ENCODE measurements around the gene GPR65.

The GPR65 gene

DNA sequence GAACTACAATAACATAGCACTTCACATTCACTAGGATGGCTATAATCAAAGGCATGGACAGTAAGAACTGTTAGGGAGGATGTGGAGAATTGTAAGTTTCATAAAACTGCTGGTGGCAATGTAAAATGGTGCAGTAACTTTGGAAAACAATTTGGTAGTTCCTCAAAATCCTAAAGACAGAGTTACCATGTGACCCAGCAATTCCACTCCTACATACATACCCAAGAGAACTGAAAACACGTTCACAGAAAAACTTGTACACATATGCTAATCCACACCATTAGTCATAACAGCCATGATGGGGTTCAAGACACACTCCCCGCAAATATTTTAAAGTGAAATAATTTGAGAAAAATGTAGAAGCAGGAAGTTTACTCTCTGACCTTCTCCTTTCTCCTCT is 43.7 kb upstream of the GPR65 start:
- H3K36me3 ChIP-seq (ENCODE audit: insufficient read depth, low read length), result no peaks in the 10 kb centered on the region
- H3K4me1 ChIP-seq (ENCODE audit: insufficient read depth, low read length), result no peaks in the 10 kb centered on the region
- H3K4me3 ChIP-seq (ENCODE audit: low read depth in 1 of 2, low read length in 2 of 2), result no peak overlapping the region
- H3K27ac ChIP-seq (ENCODE audit: low read length), result no peak overlapping the region
- H3K9ac ChIP-seq (ENCODE audit: low read depth, low read length), result no peak overlapping the region
- DNase-seq (no peak), ATAC-seq (ENCODE audit: insufficient read depth, low read depth) (no peak)
- H3K27me3 ChIP-seq (ENCODE audit: insufficient read depth, low read length, poor library complexity), result no peaks in the 10 kb centered on the region
- H4K20me1 ChIP-seq (ENCODE audit: insufficient read depth, low read length), result no peaks in the 10 kb centered on the region
- TF ChIP-seq EZH2 (IDR thresholded peaks at IDR 0.05; ENCODE audit: borderline replicate concordance, low read depth, low read length, severe bottlenecking), result no peak
- TF ChIP-seq, protein P1, sequence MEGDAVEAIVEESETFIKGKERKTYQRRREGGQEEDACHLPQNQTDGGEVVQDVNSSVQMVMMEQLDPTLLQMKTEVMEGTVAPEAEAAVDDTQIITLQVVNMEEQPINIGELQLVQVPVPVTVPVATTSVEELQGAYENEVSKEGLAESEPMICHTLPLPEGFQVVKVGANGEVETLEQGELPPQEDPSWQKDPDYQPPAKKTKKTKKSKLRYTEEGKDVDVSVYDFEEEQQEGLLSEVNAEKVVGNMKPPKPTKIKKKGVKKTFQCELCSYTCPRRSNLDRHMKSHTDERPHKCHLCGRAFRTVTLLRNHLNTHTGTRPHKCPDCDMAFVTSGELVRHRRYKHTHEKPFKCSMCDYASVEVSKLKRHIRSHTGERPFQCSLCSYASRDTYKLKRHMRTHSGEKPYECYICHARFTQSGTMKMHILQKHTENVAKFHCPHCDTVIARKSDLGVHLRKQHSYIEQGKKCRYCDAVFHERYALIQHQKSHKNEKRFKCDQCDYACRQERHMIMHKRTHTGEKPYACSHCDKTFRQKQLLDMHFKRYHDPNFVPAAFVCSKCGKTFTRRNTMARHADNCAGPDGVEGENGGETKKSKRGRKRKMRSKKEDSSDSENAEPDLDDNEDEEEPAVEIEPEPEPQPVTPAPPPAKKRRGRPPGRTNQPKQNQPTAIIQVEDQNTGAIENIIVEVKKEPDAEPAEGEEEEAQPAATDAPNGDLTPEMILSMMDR (IDR thresholded peaks at IDR 0.05; ENCODE audit: borderline replicate concordance, extremely low read depth, low read length, poor library complexity, severe bottlenecking), result no peak
- no peaks in the 10 kb centered on the region for H3K9me3 ChIP-seq (ENCODE audit: insufficient read depth, low read length, severe bottlenecking)
- H3K79me2 ChIP-seq (ENCODE audit: insufficient read depth, low read length), result no peaks in the 10 kb centered on the region
- no peak overlapping the region for H2AFZ ChIP-seq (ENCODE audit: low read depth, low read length)
- no peak overlapping the region for H3K4me2 ChIP-seq (ENCODE audit: insufficient read depth, low read length)

DNA sequence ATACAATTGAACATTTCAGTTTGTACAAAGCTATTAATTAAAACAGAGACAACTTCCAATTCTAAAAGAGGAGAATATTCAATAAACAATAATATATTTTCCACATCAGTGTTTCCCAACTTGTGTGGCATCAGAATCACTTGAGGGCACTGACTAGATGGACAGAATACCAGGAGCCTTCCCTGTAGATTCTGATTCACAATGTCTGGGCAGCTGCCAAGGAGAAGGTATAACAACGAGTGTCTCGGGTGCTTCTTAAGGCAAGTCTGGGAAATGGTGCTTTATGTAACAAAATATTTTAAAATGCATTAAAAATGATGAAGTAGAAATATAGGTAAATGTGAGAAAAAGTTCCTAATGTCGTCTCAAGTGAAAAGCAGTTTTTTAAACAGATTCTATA is 38.1 kb upstream of the GPR65 start:
- Histone ChIP-seq H3K9ac (ENCODE audit: low read depth, low read length) (no peak overlapping the region), H3K4me2 (ENCODE audit: insufficient read depth, low read length) (no peak overlapping the region), H3K27ac (ENCODE audit: low read length) (no peak overlapping the region), H3K4me3 (ENCODE audit: low read depth in 1 of 2, low read length in 2 of 2) (no peak overlapping the region), H4K20me1 (ENCODE audit: insufficient read depth, low read length) (no peaks in the 10 kb centered on the region), H3K4me1 (ENCODE audit: insufficient read depth, low read length) (no peaks in the 10 kb centered on the region), H3K79me2 (ENCODE audit: insufficient read depth, low read length) (no peaks in the 10 kb centered on the region), H3K27me3 (ENCODE audit: insufficient read depth, low read length, poor library complexity) (no peaks in the 10 kb centered on the region), H3K36me3 (ENCODE audit: insufficient read depth, low read length) (no peaks in the 10 kb centered on the region), H3K9me3 (ENCODE audit: insufficient read depth, low read length, severe bottlenecking) (no peaks in the 10 kb centered on the region), H2AFZ (ENCODE audit: low read depth, low read length) (no peak overlapping the region)
- ATAC-seq (ENCODE audit: insufficient read depth, low read depth), result no peak
- DNase-seq, result no peak
- TF ChIP-seq EZH2 (IDR thresholded peaks at IDR 0.05; ENCODE audit: borderline replicate concordance, low read depth, low read length, severe bottlenecking), result no peak
- TF ChIP-seq, protein P1 (IDR thresholded peaks at IDR 0.05; ENCODE audit: borderline replicate concordance, extremely low read depth, low read length, poor library complexity, severe bottlenecking), result no peak

DNA sequence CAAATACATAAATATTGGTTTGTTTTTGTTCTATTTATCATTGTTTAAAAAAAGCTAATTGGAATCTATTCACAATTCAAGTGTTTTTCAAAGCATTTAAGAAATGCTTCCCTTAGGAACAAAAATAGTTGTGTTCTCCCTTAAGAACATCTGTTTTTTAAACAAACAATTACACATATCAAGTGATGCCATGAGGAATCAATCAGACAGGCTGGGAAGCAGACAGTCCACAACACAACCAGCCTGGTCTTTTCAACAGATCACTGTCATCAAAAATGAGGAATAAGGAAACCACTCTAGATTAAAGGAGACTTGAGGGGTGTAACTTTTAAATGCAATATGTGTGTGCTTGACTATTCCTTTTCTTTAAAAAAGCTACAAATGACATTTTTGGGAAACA is 37.4 kb upstream of the GPR65 start:
- ATAC-seq (ENCODE audit: insufficient read depth, low read depth) (no peak), DNase-seq (no peak)
- H3K27me3 ChIP-seq (ENCODE audit: insufficient read depth, low read length, poor library complexity), result no peaks in the 10 kb centered on the region
- no peaks in the 10 kb centered on the region for H4K20me1 ChIP-seq (ENCODE audit: insufficient read depth, low read length)
- H3K4me3 ChIP-seq (ENCODE audit: low read depth in 1 of 2, low read length in 2 of 2), result no peak overlapping the region
- H2AFZ ChIP-seq (ENCODE audit: low read depth, low read length), result no peak overlapping the region
- no peaks in the 10 kb centered on the region for H3K79me2 ChIP-seq (ENCODE audit: insufficient read depth, low read length)
- no peaks in the 10 kb centered on the region for H3K4me1 ChIP-seq (ENCODE audit: insufficient read depth, low read length)
- no peaks in the 10 kb centered on the region for H3K9me3 ChIP-seq (ENCODE audit: insufficient read depth, low read length, severe bottlenecking)
- no peak overlapping the region for H3K27ac ChIP-seq (ENCODE audit: low read length)
- H3K36me3 ChIP-seq (ENCODE audit: insufficient read depth, low read length), result no peaks in the 10 kb centered on the region
- no peak overlapping the region for H3K4me2 ChIP-seq (ENCODE audit: insufficient read depth, low read length)
- H3K9ac ChIP-seq (ENCODE audit: low read depth, low read length), result no peak overlapping the region
- TF ChIP-seq EZH2 (IDR thresholded peaks at IDR 0.05; ENCODE audit: borderline replicate concordance, low read depth, low read length, severe bottlenecking), result no peak
- TF ChIP-seq, protein P1 (IDR thresholded peaks at IDR 0.05; ENCODE audit: borderline replicate concordance, extremely low read depth, low read length, poor library complexity, severe bottlenecking), result no peak

DNA sequence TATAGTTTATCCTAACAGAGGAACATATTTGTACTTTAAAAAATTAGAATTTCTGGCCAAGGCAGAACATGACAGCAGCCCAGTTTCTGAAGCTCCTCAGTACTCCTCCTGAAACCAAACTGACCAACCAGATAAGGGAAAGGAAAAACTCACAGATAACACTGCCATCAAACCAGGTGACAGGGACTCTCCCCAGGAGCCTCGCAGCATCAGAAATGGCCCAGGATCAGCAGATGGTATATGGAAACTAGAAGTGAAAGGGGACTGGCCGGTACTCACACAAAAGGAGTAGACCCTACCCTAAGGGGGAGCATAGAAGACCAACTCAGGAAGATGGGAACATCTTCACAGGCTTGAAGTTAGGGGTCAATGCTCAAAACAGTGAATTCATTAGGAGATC is 33.9 kb upstream of the GPR65 start:
- no peak for ATAC-seq (ENCODE audit: insufficient read depth, low read depth)
- Histone ChIP-seq H3K4me2 (ENCODE audit: insufficient read depth, low read length) (no peak overlapping the region), H3K4me3 (ENCODE audit: low read depth in 1 of 2, low read length in 2 of 2) (no peak overlapping the region), H3K9me3 (ENCODE audit: insufficient read depth, low read length, severe bottlenecking) (no peaks in the 10 kb centered on the region), H3K27ac (ENCODE audit: low read length) (no peak overlapping the region), H3K27me3 (ENCODE audit: insufficient read depth, low read length, poor library complexity) (no peaks in the 10 kb centered on the region), H3K9ac (ENCODE audit: low read depth, low read length) (no peak overlapping the region), H4K20me1 (ENCODE audit: insufficient read depth, low read length) (no peaks in the 10 kb centered on the region), H3K79me2 (ENCODE audit: insufficient read depth, low read length) (no peaks in the 10 kb centered on the region), H3K4me1 (ENCODE audit: insufficient read depth, low read length) (no peaks in the 10 kb centered on the region), H3K36me3 (ENCODE audit: insufficient read depth, low read length) (no peaks in the 10 kb centered on the region), H2AFZ (ENCODE audit: low read depth, low read length) (peak overlapping the region; percentile 25; the same call in 1 of the 2 replicates)
- no peak for DNase-seq
- no peak for TF ChIP-seq EZH2 (IDR thresholded peaks at IDR 0.05; ENCODE audit: borderline replicate concordance, low read depth, low read length, severe bottlenecking)
- TF ChIP-seq, protein P1 (IDR thresholded peaks at IDR 0.05; ENCODE audit: borderline replicate concordance, extremely low read depth, low read length, poor library complexity, severe bottlenecking), result no peak

Measured in DND-41 (cell line).